ENCODE results near the gene ZNF416.

ZNF416 gene

GRCh38 chr19:57558525-57558924 is 20.2 kb downstream of the ZNF416 start:
- no peak for DNase-seq

- DNase-seq = no peak
Observed at GRCh38 chr19:57557659-57558058, 21.1 kb downstream of the ZNF416 start.

- no peak for DNase-seq
Observed at GRCh38 chr19:57552432-57552831, 26.3 kb downstream of the ZNF416 start.

- DNase-seq = no peak
Observed at GRCh38 chr19:57546513-57546912, 32.2 kb downstream of the ZNF416 start.

- no peak for DNase-seq
Observed at GRCh38 chr19:57537953-57538547, 40.7 kb downstream of the ZNF416 start.

GRCh38 chr19:57527136-57527881 is 51.4 kb downstream of the ZNF416 start, which contains the start of gene ZNF549:
Gene ZNF549 (plus strand): TSS chr19:57527356. CDS start chr19:57527574, 218 bp downstream.
- peak; percentile 90 for DNase-seq
